GM19328 (cell line): Measurements from ENCODE around the gene ELOVL4.

Experiments
- ATAC-seq: cut with Tn5 transposase; IDR thresholded peaks from one replicate; pipeline ENCODE4 v1.9.1; 2021; ENCODE audit warnings: mild to moderate bottlenecking, moderate library complexity; ENCODE audit not compliant: unreplicated experiment

ELOVL4 gene

GRCh38 chr6:79913369-79913768 is 34.0 kb downstream of the ELOVL4 start:
- ATAC-seq, result no peak

- no peak for ATAC-seq
Measured at GRCh38 chr6:79911992-79912391, 35.4 kb downstream of the ELOVL4 start.

- ATAC-seq, result no peak
Measured at GRCh38 chr6:79909517-79909916, 37.8 kb downstream of the ELOVL4 start.

GRCh38 chr6:79902046-79902445 is 45.3 kb downstream of the ELOVL4 start:
- no peak for ATAC-seq

GRCh38 chr6:79898076-79898475 is 49.3 kb downstream of the ELOVL4 start:
- no peak for ATAC-seq

GRCh38 chr6:79896075-79896449 is 51.3 kb downstream of the ELOVL4 start:
- no peak for ATAC-seq

GRCh38 chr6:79895382-79896074 is 51.8 kb downstream of the ELOVL4 start:
- ATAC-seq, result no peak

- ATAC-seq, result no peak
Measured at GRCh38 chr6:79894939-79895338, 52.4 kb downstream of the ELOVL4 start.

- no peak for ATAC-seq
Measured at GRCh38 chr6:79888587-79888986, 58.8 kb downstream of the ELOVL4 start.

- ATAC-seq, result no peak
Measured at GRCh38 chr6:79878142-79878748, 69.1 kb downstream of the ELOVL4 start.

GRCh38 chr6:79874531-79875134 is 72.7 kb downstream of the ELOVL4 start:
- ATAC-seq, result no peak

GRCh38 chr6:79872986-79873385 is 74.4 kb downstream of the ELOVL4 start:
- ATAC-seq, result no peak

- ATAC-seq, result no peak
Measured at GRCh38 chr6:79872303-79872702, 75.0 kb downstream of the ELOVL4 start.

- peak; percentile 100 for ATAC-seq
Measured at GRCh38 chr6:79869600-79870084, 77.7 kb downstream of the ELOVL4 start.

GRCh38 chr6:79869184-79869583 is 78.2 kb downstream of the ELOVL4 start:
- no peak for ATAC-seq

GRCh38 chr6:79868098-79868722 is 79.1 kb downstream of the ELOVL4 start:
- no peak for ATAC-seq
